Kidney capillary endothelial cell (primary cell): ENCODE results near the gene PTPRCAP.
"Not testable (repeated sequence)": the region's sequence is repeated elsewhere in the genome, so short reads cannot be mapped to it uniquely, and the experiment has no call there.

ENCODE experiments used
- DNase-seq: peaks from one replicate; pipeline ENCODE4 v3.0.0-alpha.2; 2018; ENCODE audit warnings: low spot score

PTPRCAP gene

GRCh38 chr11:67437082-67437808 lies at the start of gene PTPRCAP:
PTPRCAP (minus strand) TSS chr11:67437682; CDS start chr11:67437619, 63 bp downstream.
- no peak for DNase-seq

GRCh38 chr11:67486481-67487195 lies 49.2 kb upstream of the PTPRCAP start:
- no peak for DNase-seq

GRCh38 chr11:67485873-67486361 lies 48.4 kb upstream of the PTPRCAP start:
- not testable (repeated sequence) for DNase-seq

- DNase-seq, result no peak
Observed at GRCh38 chr11:67484847-67485311, 47.4 kb upstream of the PTPRCAP start.

GRCh38 chr11:67483831-67484665 lies 46.6 kb upstream of the PTPRCAP start:
- DNase-seq, result no peak

- DNase-seq, result peak; percentile 97
Observed at GRCh38 chr11:67482827-67483798, 45.6 kb upstream of the PTPRCAP start, which contains the start of gene AIP. AIP (plus strand) TSS chr11:67483026; CDS start chr11:67483159, 133 bp downstream.

GRCh38 chr11:67482275-67482826 lies 44.9 kb upstream of the PTPRCAP start:
- no peak for DNase-seq

- DNase-seq, result not testable (repeated sequence)
Observed at GRCh38 chr11:67477344-67478050, 40.0 kb upstream of the PTPRCAP start.

- not testable (repeated sequence) for DNase-seq
Observed at GRCh38 chr11:67476692-67477091, 39.2 kb upstream of the PTPRCAP start.

- DNase-seq, result no peak
Observed at GRCh38 chr11:67472882-67473281, 35.4 kb upstream of the PTPRCAP start.

- no peak for DNase-seq
Observed at GRCh38 chr11:67470337-67471002, 33.0 kb upstream of the PTPRCAP start.

- no peak for DNase-seq
Observed at GRCh38 chr11:67469508-67469811, 32.0 kb upstream of the PTPRCAP start.

- DNase-seq, result peak; percentile 87
Observed at GRCh38 chr11:67468759-67469507, 31.5 kb upstream of the PTPRCAP start, which contains the start of gene TMEM134. TMEM134 (minus strand) TSS chr11:67469251; CDS start chr11:67469192, 59 bp downstream.

- DNase-seq, result no peak
Observed at GRCh38 chr11:67468456-67468758, 30.9 kb upstream of the PTPRCAP start.

- no peak for DNase-seq
Observed at GRCh38 chr11:67468056-67468455, 30.6 kb upstream of the PTPRCAP start.

GRCh38 chr11:67466962-67467771 lies 29.7 kb upstream of the PTPRCAP start:
- DNase-seq, result no peak

GRCh38 chr11:67466367-67466766 lies 28.9 kb upstream of the PTPRCAP start:
- DNase-seq, result no peak

- DNase-seq, result not testable (repeated sequence)
Observed at GRCh38 chr11:67465530-67465929, 28.0 kb upstream of the PTPRCAP start.
